Jurkat, Clone E6-1 (cell line): ENCODE results near the gene GLRA3. TPM values are rescaled to one million over a fixed set of nuclear protein-coding genes. Genes with fewer than 3 reads are reported as not detected.
"Not testable (repeated sequence)": the region's sequence is repeated elsewhere in the genome, so short reads cannot be mapped to it uniquely, and the experiment has no call there.

Experiments used
- DNase-seq: peaks from one replicate; pipeline ENCODE4 v3.0.0-alpha.2; 2011; ENCODE audit warnings: low read depth, low spot score
- H3K4me3 ChIP-seq: 2 replicates; pipeline ENCODE4 v1.5.1; 2011; ENCODE audit warnings: mild to moderate bottlenecking, low read length, control low read depth, moderate library complexity
- polyA plus RNA-seq: library from polyadenylated mRNA; unstranded; fragments of >200 nt; gene quantifications from one replicate; pipeline ENCODE4 v1.2.1, GENCODE V29; 2012; ENCODE audit warnings: missing spikeins; ENCODE audit not compliant: insufficient read length, insufficient read depth

Gene GLRA3
- not detected for polyA plus RNA-seq

- peak; percentile 40 for DNase-seq
- no peak within 1 kb of the TSS for H3K4me3 ChIP-seq
These were observed at the start of gene GLRA3 for GRCh38 chr4:174828845-174829701. Gene GLRA3 (minus strand): TSS chr4:174829247. CDS start chr4:174828811, 436 bp downstream.

- H3K4me3 ChIP-seq, result no peak overlapping the region
- DNase-seq, result no peak
These were observed 45.9 kb upstream of the GLRA3 start for GRCh38 chr4:174874898-174875297.

DNA sequence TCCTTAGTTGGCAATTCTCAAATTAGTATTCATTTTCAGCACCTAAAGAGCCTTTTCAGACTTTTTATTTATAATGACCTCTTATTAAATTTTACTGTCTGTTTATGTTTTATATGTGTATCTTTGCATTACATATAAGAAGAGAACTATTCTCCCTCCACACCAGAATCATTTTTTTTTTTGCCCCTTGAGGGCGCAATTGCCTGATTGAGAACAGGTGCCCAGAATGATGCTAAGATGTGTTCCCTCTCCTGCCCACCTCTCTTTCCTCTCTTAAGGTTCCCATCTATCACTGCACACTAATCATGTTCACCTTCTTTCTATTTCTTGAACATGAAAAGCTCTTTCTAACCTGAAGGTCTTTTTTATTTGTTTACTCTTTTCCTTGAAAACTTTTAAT is 44.9 kb upstream of the GLRA3 start:
- no peak overlapping the region for H3K4me3 ChIP-seq
- DNase-seq, result peak; percentile 42

GRCh38 chr4:174873146-174873545 is 44.1 kb upstream of the GLRA3 start:
- not testable (repeated sequence) for DNase-seq, H3K4me3 ChIP-seq

- no peak overlapping the region for H3K4me3 ChIP-seq
- DNase-seq, result no peak
These were observed 42.4 kb upstream of the GLRA3 start for GRCh38 chr4:174871407-174871806.

GRCh38 chr4:174870311-174870710 is 41.3 kb upstream of the GLRA3 start:
- H3K4me3 ChIP-seq, result no peak overlapping the region
- DNase-seq, result no peak

DNA sequence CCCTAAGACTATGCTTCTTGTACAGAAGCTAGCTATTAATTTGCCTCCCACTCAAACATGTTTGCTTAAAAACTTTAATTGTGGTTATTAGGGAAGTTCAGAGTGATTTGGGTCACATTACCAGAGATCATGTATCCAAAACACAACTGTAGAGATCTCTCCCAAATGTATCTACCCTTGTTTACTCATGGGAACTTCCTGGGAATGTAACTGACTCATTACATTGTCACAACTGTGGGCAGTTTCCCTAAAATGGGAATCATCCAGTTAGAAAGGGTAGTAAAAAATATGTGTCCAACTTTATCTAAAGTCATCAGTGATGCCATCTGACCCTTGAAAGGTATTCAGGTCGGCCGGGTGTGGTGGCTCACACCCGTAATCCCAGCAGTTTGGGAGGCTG is 40.3 kb upstream of the GLRA3 start:
- DNase-seq, result no peak
- H3K4me3 ChIP-seq, result no peak overlapping the region

DNA sequence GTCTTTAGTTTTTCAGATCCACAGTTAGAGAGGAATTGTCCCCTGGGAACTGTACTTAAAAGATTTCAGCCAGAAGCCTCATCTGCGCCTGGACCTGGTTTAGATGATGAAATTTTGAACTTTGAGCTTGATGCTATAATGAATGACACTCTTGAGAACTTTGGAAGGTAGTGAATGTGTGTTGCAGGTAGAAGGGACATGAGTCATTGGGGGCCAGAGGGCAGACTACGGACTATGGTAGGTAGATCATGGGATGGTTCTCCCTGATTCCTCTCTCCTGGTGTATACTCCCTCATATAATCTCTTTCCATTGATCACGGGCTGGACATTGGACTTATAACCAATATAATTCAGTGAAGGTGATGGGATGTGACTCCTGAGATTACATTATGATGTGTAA is 38.9 kb upstream of the GLRA3 start:
- DNase-seq, result no peak
- H3K4me3 ChIP-seq, result no peak overlapping the region

DNA sequence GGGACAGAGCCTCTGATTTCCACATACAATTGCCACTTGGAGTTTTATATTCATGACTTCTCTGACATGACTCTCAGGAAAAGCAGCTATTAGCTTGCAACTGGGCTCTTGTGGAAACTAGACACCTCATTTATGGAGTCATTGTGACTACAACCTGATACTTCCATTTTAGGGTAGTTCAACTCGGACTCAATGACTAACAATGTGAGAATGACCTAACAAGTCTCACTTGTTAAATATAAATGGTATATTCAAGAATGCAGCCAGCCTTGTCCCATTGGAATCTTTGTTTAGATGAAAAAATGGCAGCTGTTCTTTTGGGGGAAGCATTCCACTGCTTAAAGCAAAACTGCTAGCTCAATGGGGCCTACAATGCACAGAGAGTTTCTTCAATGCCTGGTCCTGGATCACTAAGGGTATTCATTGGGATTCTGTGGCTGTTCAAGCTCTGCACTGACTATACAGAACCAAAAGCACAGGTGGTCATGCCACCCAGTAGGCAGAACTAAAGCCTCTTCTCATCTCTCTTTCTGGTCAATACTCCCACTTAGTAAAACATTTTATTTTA is 36.5 kb upstream of the GLRA3 start:
- DNase-seq, result no peak
- no peak overlapping the region for H3K4me3 ChIP-seq

DNA sequence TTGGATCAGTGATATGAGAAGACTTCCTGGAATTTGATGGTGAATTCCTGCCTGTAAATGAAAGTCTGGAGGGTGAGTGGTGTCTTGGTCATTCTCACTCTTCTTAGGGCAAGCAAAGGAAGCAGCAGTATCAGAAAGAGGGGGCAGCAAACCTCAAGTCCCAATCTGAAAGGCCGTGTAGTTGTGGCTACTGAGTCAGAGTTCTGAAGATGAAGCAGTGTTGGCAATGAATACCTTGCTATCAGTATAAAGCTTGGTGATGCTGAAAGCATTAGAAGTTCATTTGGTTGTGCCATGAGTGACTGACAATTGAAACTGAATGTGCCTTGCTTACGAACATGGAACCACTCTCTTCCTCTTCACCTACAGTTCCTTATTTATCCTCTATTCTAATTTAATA is 35.0 kb upstream of the GLRA3 start:
- no peak overlapping the region for H3K4me3 ChIP-seq
- DNase-seq, result no peak

- no peak for DNase-seq
- no peak overlapping the region for H3K4me3 ChIP-seq
These were observed 31.5 kb upstream of the GLRA3 start for GRCh38 chr4:174860588-174860987.

GRCh38 chr4:174859904-174860303 is 30.9 kb upstream of the GLRA3 start:
- no peak overlapping the region for H3K4me3 ChIP-seq
- no peak for DNase-seq

GRCh38 chr4:174856926-174857800 is 28.1 kb upstream of the GLRA3 start:
- DNase-seq, result no peak
- H3K4me3 ChIP-seq, result no peak overlapping the region

DNA sequence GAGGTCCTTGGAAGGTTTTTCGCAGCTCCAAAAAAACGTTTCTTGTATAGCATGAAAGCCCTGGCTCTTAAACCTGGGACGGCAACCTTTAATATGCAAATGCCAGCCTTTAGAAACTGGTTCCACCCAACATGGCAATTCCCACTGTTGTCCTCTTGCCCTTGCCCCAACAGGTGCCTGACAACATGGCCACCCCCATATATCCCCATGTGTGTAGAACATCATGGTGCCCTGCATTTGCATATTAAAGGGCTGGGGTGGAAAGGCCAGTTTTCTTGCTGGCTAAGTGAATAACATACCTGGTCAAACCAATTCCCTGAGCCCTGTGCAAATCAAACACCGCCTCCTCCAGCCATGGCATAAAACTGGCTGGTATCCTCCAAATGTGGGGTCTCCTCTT is 26.0 kb upstream of the GLRA3 start:
- no peak for DNase-seq
- no peak overlapping the region for H3K4me3 ChIP-seq

DNA sequence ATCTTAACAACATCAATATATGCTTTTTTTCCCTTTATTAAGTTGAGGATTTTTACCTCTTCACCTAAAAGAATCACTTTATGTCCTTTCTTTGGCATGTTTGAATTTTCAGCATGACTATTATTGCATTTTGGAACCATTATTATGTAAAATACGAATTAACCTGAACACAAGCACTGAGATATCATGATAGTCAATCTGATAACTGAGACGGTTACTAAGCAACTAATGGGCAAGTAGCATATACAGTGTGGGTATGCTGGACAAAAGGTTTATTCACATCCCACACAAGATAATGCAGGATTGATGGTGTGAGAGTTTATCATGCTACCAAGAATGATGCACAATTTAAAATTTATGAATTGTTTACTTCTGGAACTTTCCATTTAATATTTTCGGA is 24.6 kb upstream of the GLRA3 start:
- H3K4me3 ChIP-seq, result no peak overlapping the region
- no peak for DNase-seq

DNA sequence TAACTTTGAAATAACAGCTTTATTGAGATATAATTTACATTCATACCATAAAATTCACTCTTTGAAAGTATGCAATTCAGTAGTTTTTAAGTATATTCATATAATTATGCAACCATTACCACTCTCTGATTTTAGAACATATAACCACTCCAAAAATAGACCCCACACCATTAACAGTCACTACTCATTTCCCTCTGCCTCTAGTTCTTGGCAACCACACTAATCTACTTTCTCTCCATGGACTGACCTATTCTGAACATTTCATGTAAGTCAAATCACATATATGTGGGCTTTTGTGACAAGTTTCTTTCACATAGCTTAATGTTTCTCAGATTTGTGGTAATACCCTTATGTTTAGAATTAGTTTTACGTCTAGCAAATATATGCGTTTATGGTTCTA is 19.5 kb upstream of the GLRA3 start:
- DNase-seq, result no peak
- no peak overlapping the region for H3K4me3 ChIP-seq

DNA sequence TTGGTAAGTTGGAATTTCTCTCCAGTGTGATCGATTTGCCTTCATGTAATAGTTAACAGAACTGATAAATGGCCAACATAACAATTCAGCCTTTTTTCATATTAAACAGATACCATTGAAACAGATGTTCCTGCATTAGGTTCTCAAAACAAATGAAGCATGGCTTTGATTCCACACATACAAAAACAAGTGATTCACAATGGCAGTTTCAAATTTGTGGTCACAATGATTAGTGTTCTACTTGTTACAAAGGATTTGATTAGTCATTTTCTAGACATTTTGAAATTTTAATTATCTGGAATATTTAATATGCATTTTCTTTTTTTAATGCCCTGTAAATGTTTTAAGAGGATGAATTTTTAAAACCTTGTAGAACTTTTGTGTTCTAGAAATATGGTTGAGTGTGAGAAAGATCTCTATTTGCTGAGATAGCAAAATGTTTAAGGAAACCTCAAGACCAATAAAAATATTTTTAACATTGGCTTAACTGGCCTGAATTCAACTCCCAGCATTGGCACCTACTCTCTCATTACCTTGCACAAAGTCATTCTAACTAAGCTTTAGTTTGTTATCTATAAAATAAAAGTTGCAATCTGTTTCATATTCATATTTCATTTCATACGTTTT is 18.9 kb upstream of the GLRA3 start:
- no peak for DNase-seq
- H3K4me3 ChIP-seq, result no peak overlapping the region

DNA sequence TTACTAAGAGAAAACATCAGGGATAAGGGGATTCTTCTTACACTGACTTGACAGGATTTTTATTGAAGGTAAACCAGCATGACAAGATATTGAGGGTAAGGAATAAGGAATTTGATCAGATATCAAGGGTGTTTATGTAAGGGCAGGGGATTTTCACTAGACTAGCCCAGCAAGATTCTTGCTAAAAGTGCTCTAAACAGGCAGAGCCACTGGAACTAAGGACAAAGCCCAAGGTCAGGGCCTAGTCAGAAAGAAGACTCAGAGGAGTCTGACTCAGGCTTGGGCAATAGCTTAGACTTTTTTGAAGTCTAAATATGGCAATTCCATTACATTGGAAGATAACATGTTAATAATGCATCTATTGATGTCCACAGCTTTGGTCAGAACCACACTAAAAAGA is 6.5 kb upstream of the GLRA3 start:
- H3K4me3 ChIP-seq, result no peak overlapping the region
- no peak for DNase-seq

DNA sequence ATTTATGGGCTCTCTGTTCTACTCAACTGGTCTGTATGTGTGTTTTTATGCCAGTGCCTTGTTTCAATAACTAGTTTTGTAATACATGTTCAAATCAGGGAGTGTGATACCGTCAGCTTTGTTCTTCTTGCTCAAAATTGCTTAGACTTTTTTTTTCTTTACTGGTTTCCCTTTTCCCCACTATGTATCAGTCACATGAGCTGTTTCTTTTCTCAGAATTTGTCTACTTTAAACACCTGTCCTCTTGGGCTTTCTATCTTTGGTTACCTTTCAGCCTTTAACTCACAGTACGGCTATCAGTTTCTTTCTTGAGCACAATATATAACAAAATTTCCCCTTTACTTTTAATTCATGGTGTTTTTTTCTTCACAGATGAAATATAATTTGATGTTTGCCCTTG is 5.4 kb upstream of the GLRA3 start:
- H3K4me3 ChIP-seq, result no peak overlapping the region
- no peak for DNase-seq
